CD4-positive, alpha-beta T cell treated with Interleukin-17A for 1 hour (primary cell): ENCODE results near the gene HSD17B7.
A peak's percentile ranks its signal among the peaks of the same experiment; 100 is the strongest.
"Not testable (repeated sequence)": the region's sequence is repeated elsewhere in the genome, so short reads cannot be mapped to it uniquely, and the experiment has no call there.

Experiments
- DNase-seq: peaks from one replicate; pipeline ENCODE4 v3.0.0-alpha.2; 2020

The HSD17B7 gene

GRCh38 chr1:162818136-162818535, 27.6 kb downstream of the HSD17B7 start:
- not testable (repeated sequence) for DNase-seq

GRCh38 chr1:162818666-162819065, 28.2 kb downstream of the HSD17B7 start:
- DNase-seq: not testable (repeated sequence)

GRCh38 chr1:162822391-162823200, 32.1 kb downstream of the HSD17B7 start:
- no peak for DNase-seq

DNA sequence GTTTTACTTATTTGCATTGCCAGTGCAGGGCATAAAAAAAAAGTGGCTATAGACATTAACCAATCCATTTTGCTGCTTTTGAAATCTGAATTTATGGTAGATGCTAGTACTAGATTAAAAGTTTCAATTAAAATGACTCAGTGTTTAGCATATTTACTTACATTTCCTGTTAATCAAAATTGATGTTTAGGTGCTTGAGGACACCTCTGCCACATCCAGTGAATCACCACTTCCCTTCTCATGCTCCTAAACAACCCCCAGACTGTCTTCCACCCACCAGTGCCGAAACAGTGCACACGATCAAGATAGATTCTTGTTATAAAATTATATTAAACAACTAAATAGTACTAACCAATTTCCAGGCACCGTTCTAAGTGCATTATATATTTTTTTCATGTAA, 32.7 kb downstream of the HSD17B7 start:
- DNase-seq: no peak

- no peak for DNase-seq
These were observed 33.4 kb downstream of the HSD17B7 start for GRCh38 chr1:162823771-162824525.

GRCh38 chr1:162829268-162829667, 38.8 kb downstream of the HSD17B7 start:
- no peak for DNase-seq

DNA sequence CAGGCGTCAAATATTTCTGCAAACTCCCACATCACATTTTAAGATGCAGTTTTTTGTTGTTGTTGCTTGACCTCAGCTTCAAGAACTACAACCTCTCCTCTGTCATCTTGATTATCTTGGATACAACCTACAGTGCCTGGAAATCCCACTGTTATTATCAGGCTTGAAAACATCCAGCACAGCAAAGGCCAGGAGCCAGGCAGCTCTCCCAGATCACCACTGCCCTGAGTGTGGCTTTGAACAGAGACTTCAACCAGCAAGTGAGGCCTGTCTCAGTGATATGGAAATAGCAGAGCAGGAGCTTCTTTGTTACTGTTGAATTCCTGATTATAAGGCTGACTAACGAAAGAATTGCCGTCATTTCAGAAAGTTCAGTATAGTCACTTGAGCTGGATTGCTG, 42.0 kb downstream of the HSD17B7 start:
- no peak for DNase-seq

DNA sequence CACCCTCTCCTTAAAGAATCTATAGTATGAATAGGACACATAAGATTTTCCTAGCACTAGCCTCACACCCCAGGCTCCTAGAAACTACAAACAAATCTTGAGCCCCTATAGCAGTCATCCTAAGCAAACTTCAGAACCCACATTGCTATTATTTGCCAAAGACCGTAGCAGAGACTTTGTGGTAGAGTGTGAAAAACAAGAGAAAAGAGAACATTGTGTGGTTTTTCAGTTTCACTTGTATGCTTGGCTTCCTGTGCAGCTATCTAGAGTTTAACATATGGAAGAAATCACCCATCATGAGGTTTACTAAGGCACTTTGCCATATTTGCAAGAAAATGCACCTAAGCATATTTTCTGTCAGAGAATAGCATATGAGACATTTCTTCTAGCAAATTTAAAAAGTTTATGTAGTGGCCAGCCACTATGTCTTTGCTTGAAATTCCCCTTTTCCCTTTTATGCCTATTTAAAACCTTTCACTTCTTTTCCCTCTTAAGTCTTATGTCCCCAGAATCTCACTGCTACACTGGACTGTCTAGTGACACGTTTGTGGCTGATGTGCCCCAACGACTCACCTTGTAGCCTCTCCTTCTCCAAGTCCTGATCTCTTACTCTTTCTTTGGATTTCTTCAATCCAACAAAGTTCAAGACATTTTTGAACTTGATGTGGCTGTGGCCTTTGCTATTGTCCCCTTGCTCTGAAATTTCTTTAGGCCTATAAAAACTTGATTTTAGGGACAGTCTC, 44.8 kb downstream of the HSD17B7 start:
- DNase-seq: no peak

DNA sequence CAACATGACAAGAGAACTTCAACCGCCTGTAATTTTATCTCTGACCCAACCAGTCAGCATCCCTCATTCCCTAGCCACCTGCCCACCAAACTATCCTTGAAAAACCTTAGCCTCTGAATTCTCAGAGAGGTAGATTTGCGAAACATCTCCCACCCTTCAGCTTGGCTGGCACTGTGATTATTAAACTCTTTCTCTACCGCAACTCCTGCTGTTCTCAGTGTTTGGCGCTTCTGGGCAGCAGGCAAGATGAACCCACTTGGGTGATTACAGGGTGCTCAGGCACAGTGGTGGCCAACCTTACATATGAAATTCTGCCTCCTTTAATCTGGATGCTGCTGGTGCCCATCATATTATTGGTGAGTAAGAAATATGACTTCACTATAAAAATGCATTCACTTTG, 48.4 kb downstream of the HSD17B7 start:
- DNase-seq: no peak

GRCh38 chr1:162840250-162840839, 49.8 kb downstream of the HSD17B7 start:
- no peak for DNase-seq

- no peak for DNase-seq
These were observed 53.7 kb downstream of the HSD17B7 start for GRCh38 chr1:162844153-162844552.

DNA sequence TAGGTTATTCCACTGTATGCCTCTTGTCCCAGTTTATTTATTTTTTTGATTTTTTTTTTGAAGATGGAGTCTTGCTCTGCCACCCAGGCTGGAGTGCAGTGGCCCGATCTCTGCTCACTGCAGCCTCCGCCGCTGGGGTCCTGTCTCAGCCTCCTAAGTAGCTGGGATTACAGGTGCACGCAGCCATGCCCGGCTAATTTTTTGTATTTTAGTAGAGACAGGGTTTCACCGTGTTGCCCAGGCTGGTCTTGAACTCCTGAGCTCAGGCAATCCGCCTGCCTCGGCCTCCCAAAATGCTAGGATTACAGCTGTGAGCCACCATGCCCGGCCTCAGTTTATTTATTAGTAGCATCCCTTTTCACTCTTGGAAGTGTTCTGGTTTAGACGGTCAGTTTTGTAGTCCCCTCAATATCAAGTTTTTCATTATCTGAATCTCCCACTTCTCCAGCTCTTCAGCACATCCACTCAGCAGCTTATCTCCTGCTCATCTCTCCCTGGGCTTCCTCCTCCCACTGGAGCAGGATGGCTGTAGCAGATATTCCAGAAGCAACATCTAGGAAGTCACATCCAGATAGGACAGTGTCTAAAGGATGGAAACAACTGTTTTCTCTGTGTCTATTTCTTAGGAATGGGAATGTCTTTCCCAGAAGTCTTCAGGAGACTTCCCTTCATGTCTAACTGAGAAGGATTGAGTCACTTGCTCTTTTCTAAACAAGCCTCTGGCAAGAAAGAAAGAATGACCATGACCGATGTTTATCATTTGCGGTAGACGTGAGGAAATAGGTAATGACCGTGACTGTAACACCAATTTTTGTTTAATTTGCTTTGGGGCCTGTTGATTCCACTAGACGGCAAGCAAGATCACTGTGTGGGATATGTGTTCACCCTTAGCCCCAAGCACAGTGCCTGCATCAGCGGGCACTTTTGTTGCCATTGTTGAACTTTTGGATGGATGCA, 56.0 kb downstream of the HSD17B7 start:
- DNase-seq: no peak

GRCh38 chr1:162847839-162848453, 57.4 kb downstream of the HSD17B7 start:
- DNase-seq: peak; percentile 73

DNA sequence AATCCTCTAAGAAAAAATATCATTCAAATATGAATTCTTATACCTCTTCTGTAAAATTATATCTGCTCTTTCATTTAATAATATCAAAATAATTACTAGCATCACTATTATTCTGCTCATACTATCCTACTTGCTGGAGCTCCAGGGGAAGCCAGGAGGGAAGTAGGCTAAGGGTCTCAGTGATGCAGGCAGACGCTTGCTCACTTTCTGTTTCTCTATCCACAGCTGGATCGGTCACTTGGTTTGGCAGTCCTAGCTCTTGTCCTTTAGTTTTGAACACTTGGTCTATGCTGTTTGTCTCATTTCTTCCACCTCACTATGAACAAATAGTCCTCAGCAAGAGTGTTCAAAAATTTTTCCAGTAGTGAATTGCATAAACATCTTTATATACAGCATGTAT, 59.2 kb downstream of the HSD17B7 start:
- no peak for DNase-seq

GRCh38 chr1:162851341-162851740, 60.8 kb downstream of the HSD17B7 start:
- DNase-seq: no peak

GRCh38 chr1:162854245-162854882, 63.9 kb downstream of the HSD17B7 start:
- DNase-seq: peak; percentile 57

- no peak for DNase-seq
These were observed 65.1 kb downstream of the HSD17B7 start for GRCh38 chr1:162855461-162856150.

DNA sequence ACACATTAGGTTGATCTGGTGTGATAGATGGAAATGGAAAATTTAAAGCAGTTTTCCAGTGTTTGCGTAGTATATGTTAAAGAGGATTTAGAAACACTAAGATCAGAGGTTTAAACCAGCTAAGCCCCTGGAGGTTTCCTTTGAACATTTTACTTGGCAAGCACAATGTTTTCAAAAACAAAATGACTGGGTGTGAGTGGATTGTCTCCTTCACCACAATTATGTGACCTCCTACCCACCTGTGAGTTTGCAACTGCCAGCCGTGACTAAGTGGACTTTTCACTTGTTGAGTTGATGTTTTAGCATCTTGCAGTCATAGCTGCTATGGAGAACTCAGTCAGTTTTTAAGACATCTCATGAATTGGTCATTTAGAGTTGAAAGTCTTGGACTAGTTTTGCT, 65.8 kb downstream of the HSD17B7 start:
- DNase-seq: no peak

DNA sequence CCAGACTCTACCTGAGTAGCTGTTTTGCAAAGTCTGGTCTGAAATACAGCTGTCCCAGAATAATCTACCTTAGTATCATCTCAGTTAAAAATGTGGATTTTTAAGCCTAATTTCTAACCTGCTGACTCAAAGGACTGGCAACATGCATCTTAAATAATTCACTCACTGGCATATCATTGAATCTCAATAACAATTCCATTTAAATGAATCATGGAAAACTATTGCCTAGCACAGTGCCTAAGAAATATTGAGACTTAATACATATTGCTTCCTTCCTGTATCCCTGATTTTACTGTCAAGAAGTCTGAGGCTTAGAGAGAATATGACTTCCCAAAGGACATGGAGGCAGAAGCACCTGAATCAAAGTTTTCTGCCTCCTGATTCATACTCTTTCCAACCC, 67.3 kb downstream of the HSD17B7 start:
- no peak for DNase-seq

DNA sequence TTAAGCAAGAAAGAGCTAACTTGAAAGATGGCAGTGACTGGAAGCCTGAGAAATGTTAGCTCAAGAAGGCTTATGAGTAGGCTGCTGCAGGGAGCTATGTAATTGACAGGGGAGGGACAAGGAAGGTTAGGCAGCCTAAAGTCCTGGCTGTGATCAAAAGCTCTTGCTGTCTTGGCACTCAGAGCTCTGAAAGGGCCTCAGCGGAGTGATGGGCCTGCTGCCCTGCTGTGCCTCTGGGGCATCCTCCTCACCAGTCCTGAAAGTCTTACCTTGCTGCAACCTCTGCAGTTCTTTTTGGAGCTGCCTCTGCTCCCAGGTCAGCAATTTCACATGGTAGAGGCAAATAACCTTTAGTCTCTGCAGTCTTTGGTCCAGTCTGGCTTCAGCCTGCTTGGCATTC, 68.7 kb downstream of the HSD17B7 start:
- DNase-seq: no peak
